HG03354 (cell line): ENCODE data around the gene MRGPRF.
"Not testable (repeated sequence)": the region's sequence is repeated elsewhere in the genome, so short reads cannot be mapped to it uniquely, and the experiment has no call there.

Experiments
- ATAC-seq: cut with Tn5 transposase; IDR thresholded peaks from one replicate; pipeline ENCODE4 v1.9.1; 2021; ENCODE audit warnings: mild to moderate bottlenecking; ENCODE audit not compliant: unreplicated experiment, poor library complexity, severe bottlenecking

Gene MRGPRF

GRCh38 chr11:69005631-69006368, 7.2 kb downstream of the MRGPRF start:
- no peak for ATAC-seq

GRCh38 chr11:69005183-69005630, 7.8 kb downstream of the MRGPRF start:
- no peak for ATAC-seq

- no peak for ATAC-seq
These were observed 8.4 kb downstream of the MRGPRF start for GRCh38 chr11:69004411-69005182.

- ATAC-seq, result no peak
These were observed 9.1 kb downstream of the MRGPRF start for GRCh38 chr11:69003866-69004367.

- ATAC-seq, result no peak
These were observed 9.7 kb downstream of the MRGPRF start for GRCh38 chr11:69003301-69003865.

GRCh38 chr11:69002570-69003231, 10.3 kb downstream of the MRGPRF start:
- ATAC-seq, result no peak

- no peak for ATAC-seq
These were observed 10.9 kb downstream of the MRGPRF start for GRCh38 chr11:69002110-69002569.

- no peak for ATAC-seq
These were observed 11.6 kb downstream of the MRGPRF start for GRCh38 chr11:69001243-69002081.

- ATAC-seq, result no peak
These were observed 12.2 kb downstream of the MRGPRF start for GRCh38 chr11:69000831-69001242.

- ATAC-seq, result no peak
These were observed 12.7 kb downstream of the MRGPRF start for GRCh38 chr11:69000391-69000790.

- not testable (repeated sequence) for ATAC-seq
These were observed 13.2 kb downstream of the MRGPRF start for GRCh38 chr11:68999748-69000355.

- no peak for ATAC-seq
These were observed 13.8 kb downstream of the MRGPRF start for GRCh38 chr11:68999093-68999747.

GRCh38 chr11:68998390-68998911, 14.6 kb downstream of the MRGPRF start:
- ATAC-seq, result no peak

GRCh38 chr11:68997995-68998348, 15.1 kb downstream of the MRGPRF start:
- no peak for ATAC-seq

GRCh38 chr11:68997124-68997994, 15.7 kb downstream of the MRGPRF start:
- no peak for ATAC-seq

GRCh38 chr11:68996376-68997123, 16.5 kb downstream of the MRGPRF start:
- ATAC-seq, result no peak
